ENCODE measurements around the gene TFAP2E.

DNA sequence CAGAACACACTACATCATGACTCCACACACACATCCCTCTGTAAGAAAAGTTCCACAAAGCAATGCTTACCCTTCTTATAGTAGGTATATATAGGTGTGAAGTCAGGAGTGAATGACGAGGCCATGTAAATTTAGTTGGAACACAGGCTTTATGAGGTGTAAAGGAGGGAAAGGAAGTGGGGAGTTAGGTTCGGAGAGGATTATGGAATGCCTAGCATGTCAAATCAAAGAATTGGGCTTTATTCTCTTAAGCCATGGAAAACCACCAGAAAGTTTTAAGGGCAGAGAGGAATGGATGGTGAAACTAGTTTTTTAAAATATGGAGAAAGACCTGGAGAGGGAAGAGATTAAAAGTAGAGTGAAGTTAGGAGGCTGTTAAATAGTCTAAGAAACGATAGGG lies 26.3 kb downstream of the TFAP2E start:
- TF ChIP-seq, protein P1, sequence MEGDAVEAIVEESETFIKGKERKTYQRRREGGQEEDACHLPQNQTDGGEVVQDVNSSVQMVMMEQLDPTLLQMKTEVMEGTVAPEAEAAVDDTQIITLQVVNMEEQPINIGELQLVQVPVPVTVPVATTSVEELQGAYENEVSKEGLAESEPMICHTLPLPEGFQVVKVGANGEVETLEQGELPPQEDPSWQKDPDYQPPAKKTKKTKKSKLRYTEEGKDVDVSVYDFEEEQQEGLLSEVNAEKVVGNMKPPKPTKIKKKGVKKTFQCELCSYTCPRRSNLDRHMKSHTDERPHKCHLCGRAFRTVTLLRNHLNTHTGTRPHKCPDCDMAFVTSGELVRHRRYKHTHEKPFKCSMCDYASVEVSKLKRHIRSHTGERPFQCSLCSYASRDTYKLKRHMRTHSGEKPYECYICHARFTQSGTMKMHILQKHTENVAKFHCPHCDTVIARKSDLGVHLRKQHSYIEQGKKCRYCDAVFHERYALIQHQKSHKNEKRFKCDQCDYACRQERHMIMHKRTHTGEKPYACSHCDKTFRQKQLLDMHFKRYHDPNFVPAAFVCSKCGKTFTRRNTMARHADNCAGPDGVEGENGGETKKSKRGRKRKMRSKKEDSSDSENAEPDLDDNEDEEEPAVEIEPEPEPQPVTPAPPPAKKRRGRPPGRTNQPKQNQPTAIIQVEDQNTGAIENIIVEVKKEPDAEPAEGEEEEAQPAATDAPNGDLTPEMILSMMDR (IDR thresholded peaks at IDR 0.05; ENCODE audit: insufficient read depth, low read depth, low read length), result no peak
- no peak for TF ChIP-seq EZH2 (IDR thresholded peaks at IDR 0.05; ENCODE audit: insufficient read depth, low read length)
